Kidney (tissue), 14 donors: ENCODE measurements around the gene TBC1D2. TPM values are rescaled to one million over a fixed set of nuclear protein-coding genes. Genes with fewer than 3 reads are reported as not detected.

Experiments
- DNase-seq, 5 donors: peaks; one replicate each; pipeline ENCODE4 v3.0.0-alpha.2; 2013 to 2020
- FAIRE-seq: peaks from 2 replicates; lab custom pipeline; 2012; peaks lifted over from hg19 to GRCh38; lab: Jason Lieb, UNC
- H3K27ac ChIP-seq, 2 donors: one replicate each; pipeline ENCODE4 v1.7.0; 2013; ENCODE audit warnings: low read depth in 2 of 2, low read length in 2 of 2, inconsistent platforms in 1 of 2
- H3K27me3 ChIP-seq: one replicate; pipeline ENCODE4 v1.7.1; 2013; ENCODE audit warnings: low read length, inconsistent platforms; ENCODE audit not compliant: control insufficient read depth, insufficient read depth
- H3K36me3 ChIP-seq, 3 donors: one replicate each; pipeline versions ENCODE4 v1.7.0 to v1.7.1; 2013; ENCODE audit warnings: low read length in 3 of 3, control low read depth in 1 of 3, inconsistent platforms in 1 of 3; ENCODE audit not compliant: insufficient read depth in 3 of 3, control insufficient read depth in 2 of 3
- H3K4me1 ChIP-seq, 3 donors: one replicate each; pipeline versions ENCODE4 v1.7.0 to v1.7.1; 2013; ENCODE audit warnings: low read length in 3 of 3, inconsistent platforms in 1 of 3, low read depth in 1 of 3; ENCODE audit not compliant: control insufficient read depth in 2 of 3, insufficient read depth in 2 of 3
- H3K4me3 ChIP-seq, 3 donors: one replicate each; pipeline versions ENCODE4 v1.7.0 to v1.8.1; 2013; ENCODE audit warnings: low read length in 3 of 3, control low read depth in 1 of 3, inconsistent platforms in 1 of 3
- H3K9ac ChIP-seq, 3 donors: one replicate each; pipeline versions ENCODE4 v1.7.0 to v1.7.1; 2013; ENCODE audit warnings: low read length in 3 of 3, control low read depth in 1 of 3, inconsistent platforms in 1 of 3
- H3K9me3 ChIP-seq, 3 donors: one replicate each; pipeline versions ENCODE4 v1.7.0 to v1.7.1; 2013; ENCODE audit warnings: low read length in 3 of 3, control low read depth in 1 of 3, inconsistent platforms in 1 of 3; ENCODE audit not compliant: control insufficient read depth in 2 of 3, insufficient read depth in 1 of 3
- CTCF ChIP-seq: IDR thresholded peaks from 3 replicates; pipeline ENCODE4 v1.5.1; 2012; ENCODE audit warnings: mild to moderate bottlenecking, moderate library complexity, borderline replicate concordance; ENCODE audit not compliant: insufficient read depth; ENCODE audit errors: extremely low read depth
- intact Hi-C: fragments of 100-400 bp; cut with DNase I; formaldehyde crosslinking; loops from one replicate; pipeline ENCODE4 v1.11.1; 2022
- polyA plus RNA-seq: library from polyadenylated mRNA; stranded (reverse); fragments of 350-450 nt; fragmentation: Illumina TruSeq; extraction: RNeasy Lipid Tissue Mini Kit (QIAGEN cat#74804); gene quantifications from one replicate; pipeline ENCODE4 v1.2.3, GENCODE V29; 2014; ENCODE audit warnings: low read depth, low replicate concordance; ENCODE audit not compliant: insufficient read depth
- total RNA-seq: library from RNA; stranded (reverse); fragmentation: NEBNext Ultra II Directional; extraction: Animal tissue kit (Norgen Biotek cat#: 25700); gene quantifications from one replicate; pipeline ENCODE4 v1.2.1, GENCODE V29; 2021
- donor health status: control.
- donor health status: control.
- donor health status: control.
- donor health status: control.
- donor health status: control.
- donor health status: DM: yes; HTN: yes; CAD: no.
- donor health status: Normal renal cell carcinoma (clear cell type).

Gene TBC1D2
- total and polyA plus RNA-seq, 2 donors from 2014 or later, result 7.7 to 19.6 TPM

- no peaks in the 10 kb centered on the region for H3K9me3 ChIP-seq
- H3K27ac ChIP-seq, result no peak overlapping the region
- H3K36me3 ChIP-seq, result no peaks in the 10 kb centered on the region
- H3K27me3 ChIP-seq, result no peaks in the 10 kb centered on the region
- FAIRE-seq (no peak), DNase-seq (no peak)
- no peak for TF ChIP-seq CTCF
- H3K4me1 ChIP-seq, result no peaks in the 10 kb centered on the region
- intact Hi-C loops, result no loop called here
- H3K9ac ChIP-seq, result no peak overlapping the region
- no peak overlapping the region for H3K4me3 ChIP-seq
These were observed 100.8 kb downstream of the TBC1D2 start for GRCh38 chr9:98154678-98155077.

GRCh38 chr9:98152526-98152925, 102.9 kb downstream of the TBC1D2 start:
- H3K9ac ChIP-seq, result no peak overlapping the region
- no peaks in the 10 kb centered on the region for H3K27me3 ChIP-seq
- no peaks in the 10 kb centered on the region for H3K4me1 ChIP-seq
- H3K4me3 ChIP-seq, result no peak overlapping the region
- no peak for TF ChIP-seq CTCF
- FAIRE-seq (no peak), DNase-seq (no peak)
- H3K36me3 ChIP-seq, result no peaks in the 10 kb centered on the region
- no peaks in the 10 kb centered on the region for H3K9me3 ChIP-seq
- H3K27ac ChIP-seq, result no peak overlapping the region
- intact Hi-C loops, result no loop called here

- Histone ChIP-seq H3K4me3 (no peak overlapping the region), H3K36me3 (no peaks in the 10 kb centered on the region), H3K27me3 (no peaks in the 10 kb centered on the region), H3K4me1 (peaks cover 0 to 2% (median 0%) of the 10 kb centered on the region in 3 donors), H3K9ac (no peak overlapping the region), H3K27ac (no peak overlapping the region), H3K9me3 (no peaks in the 10 kb centered on the region)
- DNase-seq (no peak), FAIRE-seq (no peak)
- intact Hi-C loops, result no loop called here
- no peak for TF ChIP-seq CTCF
These were observed 104.7 kb downstream of the TBC1D2 start for GRCh38 chr9:98150721-98151120.

- Histone ChIP-seq H3K27ac (no peak overlapping the region), H3K27me3 (no peaks in the 10 kb centered on the region), H3K9ac (no peak overlapping the region), H3K4me1 (peaks cover 0 to 2% (median 0%) of the 10 kb centered on the region in 3 donors), H3K4me3 (no peak overlapping the region), H3K36me3 (no peaks in the 10 kb centered on the region), H3K9me3 (no peaks in the 10 kb centered on the region)
- intact Hi-C loops, result no loop called here
- no peak for DNase-seq
- no peak for FAIRE-seq
- TF ChIP-seq CTCF, result no peak
These were observed 105.3 kb downstream of the TBC1D2 start for GRCh38 chr9:98150164-98150563.
